Liver (tissue), 9 donors: ENCODE results near the gene TMEM154. TPM values are rescaled to one million over a fixed set of nuclear protein-coding genes. Genes with fewer than 3 reads are reported as not detected.

Experiments
- DNase-seq: peaks from one replicate; pipeline ENCODE4 v3.0.0-alpha.2; 2017; ENCODE audit warnings: low spot score
- H3K27ac ChIP-seq, 2 donors: one replicate each; pipeline ENCODE4 v1.7.0; 2013; ENCODE audit warnings: inconsistent platforms in 2 of 2, low read length in 2 of 2, control low read depth in 1 of 2, low read depth in 1 of 2, mild to moderate bottlenecking in 1 of 2
- H3K27me3 ChIP-seq, 4 donors: one replicate each; pipeline versions ENCODE4 v1.6.1 to v1.7.0; 2013; ENCODE audit warnings: low read length in 3 of 4, inconsistent platforms in 1 of 4, mild to moderate bottlenecking in 1 of 4, moderate library complexity in 1 of 4; ENCODE audit not compliant: control insufficient read depth in 4 of 4, insufficient read depth in 4 of 4
- H3K36me3 ChIP-seq, 4 donors: one replicate each; pipeline versions ENCODE4 v1.6.1 to v1.7.0; 2013; ENCODE audit warnings: low read length in 3 of 4, mild to moderate bottlenecking in 3 of 4, low read depth in 1 of 4, moderate library complexity in 1 of 4; ENCODE audit not compliant: control insufficient read depth in 4 of 4, insufficient read depth in 3 of 4
- H3K4me1 ChIP-seq, 4 donors: one replicate each; pipeline versions ENCODE4 v1.6.1 to v1.7.0; 2013; ENCODE audit warnings: low read length in 3 of 4, mild to moderate bottlenecking in 3 of 4, moderate library complexity in 1 of 4; ENCODE audit not compliant: control insufficient read depth in 4 of 4, insufficient read depth in 4 of 4
- H3K4me3 ChIP-seq, 3 donors: one replicate each; pipeline versions ENCODE4 v1.6.1 to v1.7.0; 2013; ENCODE audit warnings: low read length in 3 of 3, control low read depth in 1 of 3, low read depth in 1 of 3, mild to moderate bottlenecking in 1 of 3
- H3K9ac ChIP-seq, 2 donors: one replicate each; pipeline ENCODE4 v1.7.0; 2013; ENCODE audit warnings: low read length in 2 of 2, mild to moderate bottlenecking in 2 of 2, moderate library complexity in 2 of 2, control low read depth in 1 of 2, low read depth in 1 of 2
- H3K9me3 ChIP-seq, 4 donors: one replicate each; pipeline versions ENCODE4 v1.6.1 to v1.7.0; 2013; ENCODE audit warnings: low read length in 3 of 4; ENCODE audit not compliant: control insufficient read depth in 4 of 4
- ATF3 ChIP-seq: IDR thresholded peaks from 2 replicates; pipeline ENCODE4 v1.6.1; 2016; ENCODE audit warnings: antibody characterized with exemption
- EGR1 ChIP-seq, 2 donors: IDR thresholded peaks; 2 replicates each; pipeline ENCODE4 v1.6.1; 2016 to 2018; ENCODE audit warnings: antibody characterized with exemption in 2 of 2, low read depth in 2 of 2
- FOXA1 ChIP-seq: IDR thresholded peaks from 2 replicates; pipeline ENCODE4 v1.6.1; 2016; ENCODE audit warnings: antibody characterized with exemption
- FOXA2 ChIP-seq: IDR thresholded peaks from 2 replicates; pipeline ENCODE4 v1.6.1; 2016; ENCODE audit warnings: antibody characterized with exemption
- GABPA ChIP-seq, 2 donors: IDR thresholded peaks in 1 of 2; conservative IDR thresholded peaks in 1 of 2; 2 replicates each; pipeline ENCODE4 v1.6.1; 2016; ENCODE audit warnings: antibody characterized with exemption in 2 of 2, mild to moderate bottlenecking in 1 of 2, moderate library complexity in 1 of 2
- HNF4A ChIP-seq, 2 donors: conservative IDR thresholded peaks; 2 replicates each; pipeline ENCODE4 v1.6.1; 2016; ENCODE audit warnings: antibody characterized with exemption in 2 of 2, mild to moderate bottlenecking in 2 of 2
- HNF4G ChIP-seq: IDR thresholded peaks from 2 replicates; pipeline ENCODE4 v1.6.1; 2016; ENCODE audit warnings: antibody characterized with exemption
- JUND ChIP-seq, 2 donors: IDR thresholded peaks; 2 replicates each; pipeline ENCODE4 v1.6.1; 2016; ENCODE audit warnings: antibody characterized with exemption in 2 of 2
- NR2F2 ChIP-seq: IDR thresholded peaks from 2 replicates; pipeline ENCODE4 v1.6.1; 2016; ENCODE audit warnings: antibody characterized with exemption
- RXRA ChIP-seq, 2 donors: IDR thresholded peaks; 2 replicates each; pipeline ENCODE4 v1.6.1; 2017 to 2018; ENCODE audit warnings: antibody characterized with exemption in 2 of 2, mild to moderate bottlenecking in 1 of 2
- SP1 ChIP-seq: IDR thresholded peaks from 2 replicates; pipeline ENCODE4 v1.6.1; 2018; ENCODE audit warnings: antibody characterized with exemption, mild to moderate bottlenecking
- TAF1 ChIP-seq: conservative IDR thresholded peaks from 2 replicates; pipeline ENCODE4 v1.6.1; 2016; ENCODE audit warnings: antibody characterized with exemption, mild to moderate bottlenecking
- YY1 ChIP-seq: IDR thresholded peaks from 2 replicates; pipeline ENCODE4 v1.6.1; 2016; ENCODE audit warnings: antibody characterized with exemption, mild to moderate bottlenecking
- WGBS: extraction: QIAGEN DNeasy Blood & Tissue Kit; methylation state at CpG from one replicate; pipeline ENCODE4 v1.1.7; 2013; 5-methylcytosine and 5-hydroxymethylcytosine counted together
- polyA plus RNA-seq, 2 donors: library from polyadenylated mRNA; stranded (reverse) in 1 of 2; unstranded in 1 of 2; fragments of 200-250 nt in 1 of 2; fragments of >200 nt in 1 of 2; fragmentation: Nextera tagmentation in 1 of 2; extraction: Ambion mirVana in 1 of 2; gene quantifications; one replicate each; pipeline versions ENCODE4 v1.2.1 to v1.2.3, GENCODE V29; 2013 to 2015
- total RNA-seq, 2 donors: library from RNA; depleted of rRNA; stranded (reverse); fragments of >200 nt; gene quantifications; one replicate each; pipeline ENCODE4 v1.2.3, GENCODE V29; 2014
- TF ChIP-seq, protein P1 (sequence below): fragments of 150-350 bp; IDR thresholded peaks from 2 replicates; pipeline ENCODE4 v1.5.1; 2017; ENCODE audit warnings: improper control_type of control experiment, low read depth, low read length; ENCODE audit not compliant: missing input control
- TF ChIP-seq, protein P2 (sequence below): IDR thresholded peaks from 2 replicates; pipeline ENCODE4 v1.6.1; 2016; ENCODE audit warnings: antibody characterized with exemption
- TF ChIP-seq, protein P3 (sequence below): IDR thresholded peaks from 2 replicates; pipeline ENCODE4 v1.6.1; 2016; ENCODE audit warnings: antibody characterized with exemption, mild to moderate bottlenecking
- donor health status: healthy.
- donor health status: healthy.
- donor health status: healthy.
- donor health status: healthy.
- donor health status: healthy.

Gene TMEM154
- total and polyA plus RNA-seq, 4 donors = 0.32 to 4.4 (median 2.3) TPM

GRCh38 chr4:152628128-152628527, 51.7 kb downstream of the TMEM154 start:
- TF ChIP-seq GABPA (IDR thresholded peaks at IDR 0.05 in 1 of 2, conservative IDR thresholded peaks at IDR 0.05 in 1 of 2) (no peak), HNF4G (no peak), TAF1 (no peak)
- TF ChIP-seq, protein P1, sequence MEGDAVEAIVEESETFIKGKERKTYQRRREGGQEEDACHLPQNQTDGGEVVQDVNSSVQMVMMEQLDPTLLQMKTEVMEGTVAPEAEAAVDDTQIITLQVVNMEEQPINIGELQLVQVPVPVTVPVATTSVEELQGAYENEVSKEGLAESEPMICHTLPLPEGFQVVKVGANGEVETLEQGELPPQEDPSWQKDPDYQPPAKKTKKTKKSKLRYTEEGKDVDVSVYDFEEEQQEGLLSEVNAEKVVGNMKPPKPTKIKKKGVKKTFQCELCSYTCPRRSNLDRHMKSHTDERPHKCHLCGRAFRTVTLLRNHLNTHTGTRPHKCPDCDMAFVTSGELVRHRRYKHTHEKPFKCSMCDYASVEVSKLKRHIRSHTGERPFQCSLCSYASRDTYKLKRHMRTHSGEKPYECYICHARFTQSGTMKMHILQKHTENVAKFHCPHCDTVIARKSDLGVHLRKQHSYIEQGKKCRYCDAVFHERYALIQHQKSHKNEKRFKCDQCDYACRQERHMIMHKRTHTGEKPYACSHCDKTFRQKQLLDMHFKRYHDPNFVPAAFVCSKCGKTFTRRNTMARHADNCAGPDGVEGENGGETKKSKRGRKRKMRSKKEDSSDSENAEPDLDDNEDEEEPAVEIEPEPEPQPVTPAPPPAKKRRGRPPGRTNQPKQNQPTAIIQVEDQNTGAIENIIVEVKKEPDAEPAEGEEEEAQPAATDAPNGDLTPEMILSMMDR = no peak
- Histone ChIP-seq H3K9ac (no peak overlapping the region), H3K27me3 (no peaks in the 10 kb centered on the region), H3K27ac (no peak overlapping the region), H3K9me3 (no peaks in the 10 kb centered on the region), H3K4me3 (no peak overlapping the region), H3K4me1 (no peaks in the 10 kb centered on the region), H3K36me3 (no peaks in the 10 kb centered on the region)
- 94% methylated on average over 5 of the region's 5 CpGs for WGBS
- no peak for DNase-seq

- TF ChIP-seq, protein P1 = no peak
- TF ChIP-seq, protein P2, sequence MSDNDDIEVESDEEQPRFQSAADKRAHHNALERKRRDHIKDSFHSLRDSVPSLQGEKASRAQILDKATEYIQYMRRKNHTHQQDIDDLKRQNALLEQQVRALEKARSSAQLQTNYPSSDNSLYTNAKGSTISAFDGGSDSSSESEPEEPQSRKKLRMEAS = no peak
- 83% methylated on average over 2 of the region's 2 CpGs for WGBS
- DNase-seq = no peak
- H3K4me1 ChIP-seq = no peaks in the 10 kb centered on the region
- no peaks in the 10 kb centered on the region for H3K9me3 ChIP-seq
- no peaks in the 10 kb centered on the region for H3K27me3 ChIP-seq
- H3K9ac ChIP-seq = no peak overlapping the region
- H3K4me3 ChIP-seq = no peak overlapping the region
- H3K27ac ChIP-seq = no peak overlapping the region
- H3K36me3 ChIP-seq = no peaks in the 10 kb centered on the region
Measured at GRCh38 chr4:152626790-152627189, 53.0 kb downstream of the TMEM154 start.

DNA sequence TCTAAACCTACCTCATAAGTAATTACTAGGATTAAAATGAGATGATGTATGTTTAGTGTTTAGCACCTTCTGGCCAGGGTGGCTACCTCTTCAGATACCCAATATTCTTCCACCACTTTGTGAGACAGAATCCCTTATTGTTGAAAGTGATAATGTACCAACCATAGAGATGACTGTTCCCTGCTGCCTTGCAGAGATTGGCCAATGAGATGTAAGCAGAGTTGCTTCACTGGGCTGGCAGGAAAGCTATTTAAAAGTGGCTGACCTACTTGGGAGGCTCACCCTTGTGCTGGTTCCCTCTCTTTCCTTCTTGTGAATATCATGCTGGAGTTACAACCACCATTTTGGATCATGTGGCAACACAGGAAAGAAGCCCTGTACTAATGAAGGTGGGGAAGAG, 58.9 kb downstream of the TMEM154 start:
- no peaks in the 10 kb centered on the region for H3K4me1 ChIP-seq
- no peaks in the 10 kb centered on the region for H3K36me3 ChIP-seq
- no peak overlapping the region for H3K9ac ChIP-seq
- no peak for DNase-seq
- no peak overlapping the region for H3K4me3 ChIP-seq
- H3K27ac ChIP-seq = no peak overlapping the region
- no peak for TF ChIP-seq RXRA (IDR thresholded peaks at IDR 0.05)
- H3K27me3 ChIP-seq = no peaks in the 10 kb centered on the region
- H3K9me3 ChIP-seq = no peaks in the 10 kb centered on the region

GRCh38 chr4:152620218-152620617, 59.6 kb downstream of the TMEM154 start:
- Histone ChIP-seq H3K4me1 (no peaks in the 10 kb centered on the region), H3K9me3 (no peaks in the 10 kb centered on the region), H3K27ac (no peak overlapping the region), H3K9ac (no peak overlapping the region), H3K36me3 (no peaks in the 10 kb centered on the region), H3K27me3 (no peaks in the 10 kb centered on the region), H3K4me3 (no peak overlapping the region)
- WGBS = 98% methylated on average over 1 of the region's 1 CpG
- DNase-seq = no peak
- TF ChIP-seq YY1 = no peak
- TF ChIP-seq NR2F2 = no peak
- TF ChIP-seq SP1 = no peak
- no peak for TF ChIP-seq HNF4G
- no peak for TF ChIP-seq FOXA1
- TF ChIP-seq ATF3 = no peak
- TF ChIP-seq JUND (IDR thresholded peaks at IDR 0.05) = no peak
- TF ChIP-seq, protein P2 = no peak
- TF ChIP-seq, protein P3, sequence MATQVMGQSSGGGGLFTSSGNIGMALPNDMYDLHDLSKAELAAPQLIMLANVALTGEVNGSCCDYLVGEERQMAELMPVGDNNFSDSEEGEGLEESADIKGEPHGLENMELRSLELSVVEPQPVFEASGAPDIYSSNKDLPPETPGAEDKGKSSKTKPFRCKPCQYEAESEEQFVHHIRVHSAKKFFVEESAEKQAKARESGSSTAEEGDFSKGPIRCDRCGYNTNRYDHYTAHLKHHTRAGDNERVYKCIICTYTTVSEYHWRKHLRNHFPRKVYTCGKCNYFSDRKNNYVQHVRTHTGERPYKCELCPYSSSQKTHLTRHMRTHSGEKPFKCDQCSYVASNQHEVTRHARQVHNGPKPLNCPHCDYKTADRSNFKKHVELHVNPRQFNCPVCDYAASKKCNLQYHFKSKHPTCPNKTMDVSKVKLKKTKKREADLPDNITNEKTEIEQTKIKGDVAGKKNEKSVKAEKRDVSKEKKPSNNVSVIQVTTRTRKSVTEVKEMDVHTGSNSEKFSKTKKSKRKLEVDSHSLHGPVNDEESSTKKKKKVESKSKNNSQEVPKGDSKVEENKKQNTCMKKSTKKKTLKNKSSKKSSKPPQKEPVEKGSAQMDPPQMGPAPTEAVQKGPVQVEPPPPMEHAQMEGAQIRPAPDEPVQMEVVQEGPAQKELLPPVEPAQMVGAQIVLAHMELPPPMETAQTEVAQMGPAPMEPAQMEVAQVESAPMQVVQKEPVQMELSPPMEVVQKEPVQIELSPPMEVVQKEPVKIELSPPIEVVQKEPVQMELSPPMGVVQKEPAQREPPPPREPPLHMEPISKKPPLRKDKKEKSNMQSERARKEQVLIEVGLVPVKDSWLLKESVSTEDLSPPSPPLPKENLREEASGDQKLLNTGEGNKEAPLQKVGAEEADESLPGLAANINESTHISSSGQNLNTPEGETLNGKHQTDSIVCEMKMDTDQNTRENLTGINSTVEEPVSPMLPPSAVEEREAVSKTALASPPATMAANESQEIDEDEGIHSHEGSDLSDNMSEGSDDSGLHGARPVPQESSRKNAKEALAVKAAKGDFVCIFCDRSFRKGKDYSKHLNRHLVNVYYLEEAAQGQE = no peak
- no peak for TF ChIP-seq HNF4A (conservative IDR thresholded peaks at IDR 0.05)
- TF ChIP-seq EGR1 (IDR thresholded peaks at IDR 0.05; ENCODE audit: low read depth in 2 of 2) = no peak
- no peak for TF ChIP-seq FOXA2
- TF ChIP-seq GABPA (IDR thresholded peaks at IDR 0.05 in 1 of 2, conservative IDR thresholded peaks at IDR 0.05 in 1 of 2) = no peak
